DMS53 treated with DMSO at 0.1 percent for 48 hours (cell line): ENCODE results near the gene MGLL.

Experiments
- DNase-seq: peaks from one replicate; lab custom pipeline; 2025; ENCODE audit not compliant: unreplicated experiment; lab: John Stamatoyannopoulos, UW

Gene MGLL

DNA sequence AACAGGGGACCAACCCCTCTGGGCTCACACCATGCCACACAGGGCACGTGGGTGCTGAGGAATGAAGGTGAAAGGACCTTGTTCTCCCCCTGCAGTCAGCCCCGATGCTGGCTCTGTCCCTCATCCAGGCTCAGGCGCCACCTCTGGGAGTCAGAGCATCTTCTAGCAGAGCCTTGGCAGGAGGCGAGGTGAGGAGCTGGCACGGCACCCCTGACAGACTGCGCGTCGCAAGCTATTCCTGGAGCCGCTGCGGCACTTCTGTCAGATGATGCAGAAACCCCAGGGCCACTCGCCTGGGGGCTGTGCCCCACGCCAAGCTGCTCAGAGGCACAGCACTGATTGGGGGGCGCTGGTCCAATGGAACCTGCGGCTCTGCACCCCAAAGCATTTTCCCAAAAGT is 62.0 kb downstream of the MGLL start:
- no peak for DNase-seq

DNA sequence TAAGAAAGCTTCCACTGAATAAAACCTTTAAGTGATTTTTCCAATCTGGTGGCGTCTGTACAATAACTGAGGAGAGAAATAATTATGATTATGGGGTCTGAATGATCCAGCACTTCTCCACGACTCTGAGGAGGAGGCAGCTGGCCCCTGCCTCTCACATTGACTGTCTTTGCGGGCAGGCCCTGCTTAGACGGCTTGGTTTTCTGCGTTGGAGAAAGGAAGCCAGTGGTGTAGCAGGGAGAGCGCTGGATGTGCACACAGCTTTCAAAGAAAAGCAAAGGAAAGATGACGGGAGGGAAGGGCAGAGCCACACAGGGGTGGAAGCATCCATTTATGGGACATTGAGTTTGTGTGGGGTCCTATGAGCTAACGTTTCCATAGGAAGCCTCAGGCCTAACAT is 62.5 kb downstream of the MGLL start:
- no peak for DNase-seq

DNA sequence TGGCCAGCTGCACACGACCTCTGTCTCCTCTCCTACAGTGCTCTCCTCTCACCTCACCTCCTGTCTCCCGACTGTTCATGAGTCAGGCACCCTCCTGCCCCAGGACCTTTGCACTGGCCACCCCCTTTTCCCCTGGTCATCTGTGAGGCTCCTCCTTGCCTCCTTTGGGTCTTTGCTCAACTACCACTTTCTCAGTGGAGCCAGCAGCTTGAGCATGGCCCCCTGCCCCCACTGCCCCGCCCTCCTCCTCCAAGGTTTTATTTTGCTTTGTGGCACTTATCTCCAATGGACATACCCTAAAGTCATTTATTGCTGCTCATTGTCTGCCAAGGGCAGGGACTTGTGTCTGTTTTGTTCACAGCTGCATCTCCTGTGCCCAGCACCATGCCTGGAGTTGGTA is 64.3 kb downstream of the MGLL start:
- no peak for DNase-seq

DNA sequence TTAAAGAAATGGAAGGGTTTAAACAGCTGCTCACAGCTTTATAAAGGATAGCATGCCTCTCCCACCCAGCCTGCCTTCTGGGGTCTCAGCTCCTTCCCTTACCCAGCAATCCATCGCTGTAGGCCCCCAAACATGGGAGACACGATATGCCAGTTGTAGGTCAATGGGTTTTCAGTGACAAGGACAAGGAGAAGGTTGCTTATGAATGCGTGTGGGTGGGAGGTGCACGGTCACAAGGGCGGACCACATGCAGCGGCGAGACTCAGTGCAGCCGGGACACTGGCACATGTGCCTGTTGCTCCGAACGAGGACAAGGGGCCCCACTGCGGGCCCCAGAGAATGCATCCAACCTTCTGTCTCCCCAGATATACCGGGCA is 67.0 kb downstream of the MGLL start:
- no peak for DNase-seq

DNA sequence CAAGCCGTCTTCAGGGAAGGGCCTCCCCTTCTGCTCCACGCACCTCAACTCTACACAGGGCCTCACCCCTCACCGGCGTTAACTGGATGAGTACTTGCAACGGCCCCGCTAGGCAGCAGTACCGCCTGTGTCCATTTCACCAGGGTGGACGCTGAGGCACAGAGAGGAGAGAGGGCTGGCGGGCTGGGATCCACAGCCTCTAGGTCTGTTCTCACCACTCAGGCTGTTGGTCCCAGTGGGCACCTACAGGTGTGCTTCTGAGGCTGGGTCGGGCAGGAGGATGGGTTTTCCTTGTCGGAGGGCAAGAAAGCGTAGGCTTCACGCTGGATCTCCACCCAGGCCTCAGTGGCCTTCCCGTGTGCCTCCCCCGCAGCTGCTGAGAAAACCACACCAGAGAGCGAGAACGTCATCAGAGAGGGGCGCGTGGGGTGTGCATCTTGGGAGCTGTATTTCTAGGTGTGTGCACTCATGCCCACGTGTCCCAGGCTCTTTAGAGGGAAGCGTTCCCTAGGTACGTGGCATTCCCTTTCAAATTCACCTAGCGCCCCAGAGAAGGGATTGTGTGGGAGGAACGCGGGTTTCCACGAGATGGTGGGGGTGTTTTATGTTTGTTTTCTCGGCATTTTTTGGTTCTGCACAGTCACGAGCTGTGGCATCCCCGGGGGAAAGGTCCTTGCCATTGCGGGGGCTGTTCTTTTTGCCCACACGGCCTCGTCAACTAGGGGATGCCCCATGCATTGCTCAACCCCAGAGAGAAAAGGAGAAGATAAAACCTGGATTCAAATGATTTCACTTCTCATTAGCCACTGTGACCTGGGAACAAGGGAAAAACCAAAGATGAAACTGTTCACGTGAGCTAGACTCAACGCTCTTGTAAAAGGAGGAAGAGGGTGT is 67.7 kb downstream of the MGLL start:
- DNase-seq = no peak

DNA sequence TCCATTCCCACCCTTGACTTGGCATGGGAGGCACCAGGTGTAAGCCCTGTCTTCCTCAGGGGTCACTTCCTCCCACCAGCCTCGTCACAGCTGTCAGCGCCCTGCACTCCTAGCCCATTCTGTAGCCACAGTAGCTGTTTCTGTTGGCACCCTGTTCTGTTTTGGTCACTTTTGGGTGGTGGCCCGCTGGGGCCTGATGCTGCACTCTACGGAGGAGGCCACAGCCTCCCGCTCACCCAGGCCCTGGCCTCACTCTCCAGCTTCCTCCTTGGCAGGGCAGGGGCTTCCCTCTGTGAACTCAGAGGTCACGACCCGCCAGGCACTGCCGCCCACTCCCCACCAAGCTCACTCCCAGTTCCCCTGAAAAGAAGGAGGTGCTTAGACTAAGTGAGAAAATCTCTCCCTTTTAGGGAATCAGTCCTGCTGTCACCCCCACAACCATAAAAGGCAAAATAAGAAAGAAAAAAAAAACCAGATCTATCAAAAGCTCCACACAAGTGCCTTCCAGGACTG is 68.4 kb downstream of the MGLL start:
- DNase-seq = no peak

DNA sequence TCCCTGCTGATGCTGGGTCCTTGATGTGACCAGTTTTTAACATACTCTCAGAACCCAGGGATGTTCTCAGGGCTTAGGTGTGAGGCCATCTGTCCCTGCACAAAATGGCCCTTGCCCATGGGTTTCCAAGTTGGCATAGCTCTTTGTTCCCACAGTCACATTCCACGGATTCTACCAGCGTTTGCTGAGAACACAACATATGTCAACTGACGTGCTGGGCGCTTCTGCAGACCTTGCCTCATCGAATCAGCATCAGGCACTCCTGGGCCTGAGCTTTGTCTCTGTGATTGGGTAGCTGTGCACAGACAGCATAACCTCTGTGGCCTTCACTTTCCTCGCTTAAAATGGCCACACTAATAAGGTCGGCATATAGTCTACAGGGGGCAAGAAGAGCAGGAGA is 69.0 kb downstream of the MGLL start:
- no peak for DNase-seq

DNA sequence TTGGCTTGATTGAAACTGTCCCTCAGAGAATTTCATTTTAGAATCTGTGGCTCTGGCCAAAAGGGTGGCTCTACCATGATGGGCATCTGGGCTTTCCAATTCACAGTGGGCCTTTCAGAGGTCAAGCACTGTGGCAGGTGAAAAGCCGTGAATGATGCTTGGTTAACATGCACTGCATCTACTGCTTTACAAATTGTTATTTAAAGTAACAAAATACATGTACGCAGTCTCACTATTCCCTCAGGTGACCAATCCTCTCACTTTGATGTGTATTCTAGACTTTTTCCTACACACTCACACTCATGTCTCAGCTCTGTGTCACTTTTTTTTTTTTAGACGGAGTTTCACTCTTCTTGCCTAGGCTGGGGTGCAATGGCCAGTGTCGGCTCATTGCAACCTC is 70.5 kb downstream of the MGLL start:
- DNase-seq = no peak

DNA sequence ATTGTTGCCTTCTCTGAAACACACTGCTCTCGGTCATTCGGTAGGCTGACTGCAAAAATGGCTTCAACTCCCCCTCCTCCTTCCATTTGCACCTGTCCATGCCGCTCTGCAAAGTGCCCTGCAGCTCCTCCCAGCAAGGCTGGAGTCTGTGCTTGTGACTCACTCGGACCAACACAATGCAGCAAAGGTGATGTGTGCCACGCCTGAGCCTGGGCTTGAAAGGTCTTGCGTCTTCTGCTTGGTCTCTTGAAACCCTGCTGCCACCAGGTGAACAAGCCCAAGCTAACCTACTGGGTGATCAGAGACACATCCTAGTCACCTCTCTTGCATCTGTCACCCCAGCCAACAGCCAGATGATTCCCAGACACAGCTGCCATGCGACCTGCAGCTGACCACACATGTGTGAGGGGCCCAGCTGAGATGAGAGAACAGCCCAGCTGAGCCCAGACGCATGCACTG is 71.1 kb downstream of the MGLL start:
- no peak for DNase-seq

DNA sequence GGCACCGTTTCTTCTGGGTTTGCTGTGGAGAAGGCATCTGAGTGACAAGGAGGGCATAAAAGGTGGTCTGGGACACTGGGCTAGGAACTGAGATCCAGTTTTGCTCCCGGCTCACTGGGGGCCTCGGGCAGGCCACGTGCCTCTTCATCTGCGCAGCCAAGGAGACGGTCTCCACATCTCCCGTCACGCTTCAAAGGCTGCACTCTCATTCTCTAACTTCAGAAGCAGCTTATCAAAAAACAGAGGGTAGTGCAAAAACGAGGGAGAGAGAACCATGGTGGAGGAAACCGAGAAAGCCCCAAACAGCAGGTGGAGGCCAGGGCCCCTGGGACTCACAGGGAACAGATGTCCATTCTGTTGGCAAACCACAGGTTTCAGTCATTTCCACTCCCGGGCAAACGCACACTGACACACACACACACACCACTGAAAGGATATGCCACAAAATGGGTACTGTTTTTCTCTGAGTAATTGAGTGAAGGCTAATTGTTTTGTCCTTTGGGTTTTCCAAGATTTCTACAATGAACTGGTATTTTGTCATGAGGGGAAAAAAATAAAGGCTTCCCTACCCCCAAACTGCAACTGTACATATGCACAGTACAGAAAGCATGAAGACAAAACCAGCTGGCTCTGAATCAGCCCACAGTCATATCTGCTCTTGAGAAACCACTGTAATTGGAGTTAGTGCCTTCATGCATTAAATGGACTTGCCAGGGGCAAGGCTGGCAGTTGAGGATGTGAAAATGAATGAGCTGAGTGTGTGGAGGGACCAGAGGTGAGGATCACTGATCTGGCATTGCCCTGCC is 71.9 kb downstream of the MGLL start:
- no peak for DNase-seq

DNA sequence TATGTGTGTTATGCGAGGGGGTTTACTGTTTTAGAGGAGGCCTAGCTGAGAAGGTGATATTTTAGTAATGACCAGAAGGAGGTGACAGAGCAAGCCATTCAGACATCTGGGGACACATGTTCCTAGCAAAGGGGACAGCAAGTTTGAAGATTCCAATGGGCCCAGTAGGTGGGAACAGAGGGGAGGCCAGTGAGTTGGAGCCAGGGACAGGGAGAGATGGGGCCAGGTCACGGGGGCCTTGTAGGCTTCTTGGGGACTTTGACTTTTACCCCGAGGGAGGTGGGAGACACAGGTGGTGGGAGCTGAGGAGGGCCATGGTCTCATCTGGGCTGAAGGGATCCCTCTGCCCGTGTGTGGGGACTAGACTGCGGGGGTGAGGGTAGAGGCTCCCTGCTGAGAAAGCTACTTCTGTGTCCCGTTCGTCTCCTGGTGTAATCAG is 72.5 kb downstream of the MGLL start:
- no peak for DNase-seq

DNA sequence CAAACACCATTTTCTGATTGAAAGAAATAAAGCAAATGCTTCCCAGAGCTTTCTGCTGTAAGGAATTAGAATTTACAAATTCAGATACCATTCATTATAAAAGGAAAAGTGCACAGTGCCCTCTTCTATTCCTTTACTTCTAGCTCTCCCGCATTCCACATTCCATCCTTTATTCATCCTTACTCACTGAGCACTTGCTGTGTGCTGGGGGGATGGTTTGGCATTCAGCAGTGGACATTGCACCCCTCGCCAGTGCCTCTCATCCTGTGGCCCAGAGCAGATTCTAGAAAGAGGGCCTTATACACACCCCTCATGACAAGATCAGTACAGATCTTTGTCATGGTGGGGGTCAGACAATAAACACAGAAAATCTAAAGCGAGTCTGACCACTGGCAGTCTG is 73.0 kb downstream of the MGLL start:
- no peak for DNase-seq

DNA sequence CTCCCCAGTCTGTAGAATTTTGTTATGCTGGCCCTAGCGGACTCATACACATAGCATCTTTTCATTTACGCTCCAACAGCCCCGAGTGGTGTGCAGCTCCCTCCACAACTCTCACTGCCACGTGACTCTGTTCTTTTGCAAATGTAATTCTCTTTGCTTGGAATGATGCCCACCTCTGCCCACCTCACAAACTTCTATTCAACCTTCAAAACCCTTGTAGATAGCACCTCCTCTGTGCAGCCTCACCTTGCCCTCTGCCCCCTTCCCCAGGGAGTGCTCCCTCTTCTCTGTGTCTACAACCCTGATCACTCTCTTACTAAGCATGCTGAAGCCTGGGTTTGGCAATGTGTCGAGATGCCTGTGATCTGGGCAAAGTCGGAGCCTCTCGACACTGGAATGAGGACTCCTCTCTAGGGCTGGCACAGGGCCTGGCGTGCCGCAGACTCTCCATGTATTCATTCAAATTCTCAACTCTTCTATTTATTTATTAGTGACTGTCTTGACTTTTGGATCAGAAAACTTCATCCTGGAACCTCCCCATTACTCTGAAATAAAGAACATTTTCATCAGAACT is 73.5 kb downstream of the MGLL start:
- DNase-seq = no peak

DNA sequence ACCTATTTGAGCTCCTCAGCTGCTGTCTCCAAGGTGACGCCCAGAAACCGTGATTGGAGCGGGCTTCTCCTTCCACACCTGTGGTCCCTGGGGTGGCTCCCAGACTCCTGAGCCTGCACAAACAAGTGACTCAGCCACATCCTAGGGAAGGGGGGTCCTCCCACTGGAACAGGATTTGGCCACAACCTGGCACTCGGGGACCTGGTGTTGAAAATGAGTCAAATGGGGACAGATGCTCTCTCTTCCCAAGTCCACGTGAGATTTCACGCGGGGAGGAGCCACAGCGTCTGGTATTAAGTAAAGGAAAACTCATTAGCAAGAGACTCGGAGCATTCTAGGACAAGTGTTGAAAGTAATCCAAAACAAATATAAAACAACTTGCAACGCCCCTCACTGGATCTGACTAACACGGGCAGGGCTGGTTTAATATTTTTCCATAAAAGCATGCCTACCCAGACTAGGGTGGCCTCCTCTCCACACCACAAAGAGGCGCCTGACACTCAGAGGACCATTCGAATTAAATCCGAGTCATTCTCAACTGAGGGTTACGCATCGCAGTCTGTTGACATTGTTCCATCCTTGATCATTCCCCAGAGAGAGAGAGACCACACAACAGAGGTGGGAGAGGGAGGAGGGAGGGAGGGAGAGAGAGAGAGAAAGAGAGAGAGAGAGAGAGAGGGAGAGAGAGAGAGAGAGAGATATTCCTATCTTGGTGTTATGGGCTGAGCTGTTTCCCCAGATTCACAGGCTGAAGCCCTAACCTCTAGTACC is 74.4 kb downstream of the MGLL start:
- DNase-seq = no peak

DNA sequence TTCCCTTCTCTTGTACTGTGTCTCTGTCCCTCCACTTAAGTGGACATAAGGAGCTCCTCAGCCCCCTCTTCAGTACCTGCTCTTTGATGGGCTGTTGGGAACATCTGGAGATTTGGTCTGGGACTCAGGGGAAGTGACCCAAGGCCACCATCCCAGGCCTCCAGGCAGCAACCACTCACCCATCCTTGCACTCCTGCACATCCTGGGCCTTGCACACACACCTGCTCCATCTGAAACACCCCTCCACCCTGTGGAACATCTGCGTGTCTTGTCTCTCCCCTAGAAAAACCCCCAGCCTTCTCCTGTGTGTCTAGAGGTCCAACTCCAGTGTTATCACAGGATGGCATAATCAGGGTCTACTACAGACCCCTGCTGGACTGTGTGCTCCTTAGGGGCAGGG is 75.2 kb downstream of the MGLL start:
- DNase-seq = no peak

DNA sequence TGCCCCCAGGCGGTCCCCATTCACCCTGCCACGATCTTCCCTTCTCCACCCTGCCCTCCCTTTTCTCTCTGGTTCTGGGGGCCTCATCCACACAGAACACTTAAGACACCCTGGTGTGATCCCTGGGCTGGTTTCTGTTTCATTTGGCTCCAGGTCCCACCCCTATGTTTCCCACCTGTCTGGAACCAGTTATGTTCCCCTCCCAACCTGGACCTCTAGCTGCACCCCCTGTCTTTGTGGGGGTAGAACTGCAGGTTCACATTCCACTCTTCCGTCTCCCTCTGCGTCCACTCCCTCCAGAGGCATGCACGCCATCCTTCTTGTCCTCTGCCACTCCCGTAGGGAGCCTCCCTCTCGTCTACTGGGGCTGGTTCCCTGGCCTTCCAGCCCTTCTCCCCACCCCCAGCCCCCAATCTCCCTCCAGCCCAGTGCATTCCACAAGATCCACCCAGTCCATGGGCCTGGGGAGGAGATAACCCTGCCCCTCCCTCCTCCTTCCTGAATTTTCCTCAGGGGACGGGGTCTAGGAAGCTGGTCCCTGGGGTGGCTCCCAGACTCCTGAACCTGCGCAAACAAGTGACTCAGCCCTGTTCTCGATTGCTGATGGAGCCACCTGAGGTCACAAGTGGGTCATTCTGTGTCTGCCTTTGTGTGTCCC is 75.8 kb downstream of the MGLL start:
- DNase-seq = no peak

DNA sequence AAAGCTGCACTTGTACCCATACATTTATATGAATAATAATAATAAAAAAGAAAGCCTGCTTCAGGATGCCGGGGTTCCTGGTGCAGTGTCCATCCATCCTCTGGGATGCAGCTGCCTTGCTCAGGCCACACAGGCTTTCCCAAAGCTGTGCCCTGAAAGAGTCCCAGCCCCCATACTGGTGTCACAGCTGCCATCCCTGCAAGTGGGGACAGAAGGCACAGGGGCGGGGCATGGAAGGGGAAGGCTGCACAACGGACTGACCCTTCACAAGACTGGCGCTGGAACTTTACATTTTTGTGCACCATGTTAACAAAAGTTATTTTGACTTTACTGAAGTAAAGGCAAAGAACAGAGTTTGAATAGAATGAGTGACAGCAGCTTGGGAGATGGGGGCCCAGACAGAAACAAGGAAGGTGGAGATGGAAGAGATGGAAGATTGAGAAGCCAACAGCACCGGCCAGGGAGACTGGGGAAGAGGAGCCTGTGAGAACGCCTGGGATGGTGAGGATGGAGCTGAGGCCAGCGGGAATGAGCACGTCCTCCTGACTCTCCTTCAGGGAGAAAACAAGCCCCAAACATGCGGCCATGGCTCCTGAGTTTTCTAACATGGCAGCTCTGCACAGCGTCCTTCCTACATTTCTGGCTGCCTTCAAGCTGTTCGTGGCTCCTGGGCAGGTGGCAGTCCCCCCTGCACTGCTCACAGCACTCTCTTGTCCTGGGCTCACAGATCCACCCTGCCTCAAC is 76.5 kb downstream of the MGLL start:
- DNase-seq = no peak

DNA sequence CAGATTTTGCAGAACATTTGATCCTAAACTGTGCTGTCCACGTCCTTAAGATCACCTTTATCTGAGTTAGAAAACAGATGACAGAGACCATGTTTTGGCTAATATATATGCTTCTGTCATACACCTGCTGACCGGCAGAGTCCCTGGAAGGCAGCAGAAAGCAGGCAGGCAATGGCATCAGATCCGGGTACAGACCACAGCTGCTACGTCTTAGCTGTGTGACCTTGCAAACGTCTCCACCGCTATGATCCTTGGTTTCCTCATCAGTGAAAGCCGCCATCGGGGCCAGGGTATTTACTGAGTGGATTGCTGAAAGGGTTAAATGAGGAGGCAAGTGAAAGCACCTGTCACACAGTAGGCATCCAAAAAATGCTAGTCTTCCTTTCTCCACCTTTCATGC is 77.4 kb downstream of the MGLL start:
- DNase-seq = no peak

DNA sequence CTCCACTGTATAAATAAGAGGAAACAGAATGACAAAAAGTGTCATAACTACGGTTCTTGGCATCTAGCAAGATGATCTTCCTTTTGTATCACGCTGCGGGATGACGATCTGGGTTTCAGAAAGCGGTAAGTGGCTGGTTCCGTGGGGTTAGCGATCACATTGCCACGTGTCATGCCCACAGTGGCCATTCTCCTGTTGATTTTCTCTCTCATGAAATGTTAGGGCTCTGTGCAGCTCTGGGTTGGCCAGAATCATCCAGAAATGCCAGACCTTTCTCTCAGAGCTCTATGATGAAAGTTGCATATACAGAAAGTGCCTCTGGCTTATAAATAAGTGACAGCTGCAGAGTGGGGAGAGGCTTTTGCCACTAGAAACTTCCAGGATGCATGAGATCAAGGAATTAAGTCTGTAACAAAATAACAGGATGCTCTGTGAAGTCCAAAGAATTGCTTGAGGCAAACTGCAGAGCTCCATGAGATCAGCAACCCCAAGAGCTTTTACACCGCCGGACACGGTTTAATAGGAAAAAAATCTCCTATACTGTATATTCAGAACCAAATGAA is 78.0 kb downstream of the MGLL start:
- DNase-seq = no peak
